H9 (cell line): ENCODE measurements around the gene STAC. TPM values are rescaled to one million over a fixed set of nuclear protein-coding genes. Genes with fewer than 3 reads are reported as not detected.

Source experiments
- DNase-seq: peaks from one replicate; pipeline ENCODE4 v3.0.0-alpha.2; 2017
- H2AFZ ChIP-seq: one replicate; pipeline ENCODE4 v1.6.1; 2013; ENCODE audit warnings: mild to moderate bottlenecking, low read length, control low read depth, moderate library complexity
- H2AK5ac ChIP-seq: 2 replicates; pipeline ENCODE4 v1.6.1; 2013; ENCODE audit warnings: low read length, control low read depth, mixed read lengths; ENCODE audit not compliant: insufficient read length
- H2BK120ac ChIP-seq: one replicate; pipeline ENCODE4 v1.6.1; 2013; ENCODE audit warnings: low read depth, mild to moderate bottlenecking, low read length, control low read depth, inconsistent platforms; ENCODE audit not compliant: poor library complexity, severe bottlenecking
- H2BK12ac ChIP-seq: 2 replicates; pipeline ENCODE4 v1.6.1; 2013; ENCODE audit warnings: low read length, control low read depth, mixed read lengths, low read depth; ENCODE audit not compliant: insufficient read length
- H2BK15ac ChIP-seq: 2 replicates; pipeline ENCODE4 v1.6.1; 2013; ENCODE audit warnings: low read depth, low read length, control low read depth
- H2BK20ac ChIP-seq: one replicate; pipeline ENCODE4 v1.6.1; 2013; ENCODE audit warnings: low read depth, mild to moderate bottlenecking, low read length, control low read depth, inconsistent platforms; ENCODE audit not compliant: poor library complexity, severe bottlenecking
- H2BK5ac ChIP-seq: 2 replicates; pipeline ENCODE4 v1.6.1; 2013; ENCODE audit warnings: low read length, control low read depth, mixed read lengths; ENCODE audit not compliant: insufficient read length
- H3K14ac ChIP-seq: 2 replicates; pipeline ENCODE4 v1.6.1; 2013; ENCODE audit warnings: low read length, control low read depth; ENCODE audit not compliant: insufficient read depth
- H3K18ac ChIP-seq: 2 replicates; pipeline ENCODE4 v1.6.1; 2013; ENCODE audit warnings: low read depth, mild to moderate bottlenecking, mixed read lengths, low read length, control low read depth; ENCODE audit not compliant: insufficient read length
- H3K23ac ChIP-seq: 2 replicates; pipeline ENCODE4 v1.6.1; 2013; ENCODE audit warnings: low read length, control low read depth, mixed read lengths, low read depth; ENCODE audit not compliant: insufficient read length
- H3K23me2 ChIP-seq: 2 replicates; pipeline ENCODE4 v1.6.1; 2013; ENCODE audit warnings: low read depth, mild to moderate bottlenecking, mixed read lengths, low read length, control low read depth; ENCODE audit not compliant: insufficient read length, poor library complexity, severe bottlenecking
- H3K27ac ChIP-seq: 2 replicates; pipeline ENCODE4 v1.5.1; 2013; ENCODE audit warnings: low read length, control low read depth, mixed read lengths, low read depth; ENCODE audit not compliant: insufficient read length
- H3K27me3 ChIP-seq: 2 replicates; pipeline ENCODE4 v1.6.1; 2013; ENCODE audit warnings: low read length, control low read depth, inconsistent platforms; ENCODE audit not compliant: insufficient read depth
- H3K4ac ChIP-seq: 2 replicates; pipeline ENCODE4 v1.6.1; 2013; ENCODE audit warnings: low read depth, mild to moderate bottlenecking, control low read depth, inconsistent platforms, low read length, moderate library complexity
- H3K4me1 ChIP-seq: 2 replicates; pipeline ENCODE4 v1.6.1; 2013; ENCODE audit warnings: low read length, control low read depth, inconsistent platforms; ENCODE audit not compliant: insufficient read depth
- H3K4me2 ChIP-seq: 2 replicates; pipeline ENCODE4 v1.6.1; 2013; ENCODE audit warnings: low read length, control low read depth, mixed read lengths; ENCODE audit not compliant: insufficient read length, insufficient read depth
- H3K56ac ChIP-seq: 2 replicates; pipeline ENCODE4 v1.6.1; 2013; ENCODE audit warnings: low read depth, mild to moderate bottlenecking, mixed read lengths, low read length, control low read depth; ENCODE audit not compliant: insufficient read length
- H3K79me1 ChIP-seq: 2 replicates; pipeline ENCODE4 v1.6.1; 2013; ENCODE audit warnings: low read depth, mild to moderate bottlenecking, moderate library complexity, low read length, control low read depth, inconsistent platforms; ENCODE audit not compliant: insufficient read depth, poor library complexity, severe bottlenecking
- H3K79me2 ChIP-seq: 2 replicates; pipeline ENCODE4 v1.6.1; 2013; ENCODE audit warnings: low read length, control low read depth, inconsistent platforms; ENCODE audit not compliant: insufficient read depth
- H3K9ac ChIP-seq: 2 replicates; pipeline ENCODE4 v1.6.1; 2013; ENCODE audit warnings: low read length, control low read depth, mixed read lengths; ENCODE audit not compliant: insufficient read length; ENCODE audit errors: extremely low read depth
- H3K9me3 ChIP-seq: one replicate; pipeline ENCODE4 v1.6.1; 2013; ENCODE audit warnings: low read depth, low read length, inconsistent platforms; ENCODE audit not compliant: control insufficient read depth
- H3T11ph ChIP-seq: one replicate; pipeline ENCODE4 v1.6.1; 2013; ENCODE audit warnings: mild to moderate bottlenecking, low read length, control low read depth, inconsistent platforms
- H4K20me1 ChIP-seq: one replicate; pipeline ENCODE4 v1.6.1; 2013; ENCODE audit not compliant: control insufficient read depth, insufficient read length, insufficient read depth
- H4K5ac ChIP-seq: 2 replicates; pipeline ENCODE4 v1.6.1; 2013; ENCODE audit warnings: low read depth, mild to moderate bottlenecking, mixed read lengths, low read length, control low read depth; ENCODE audit not compliant: insufficient read length
- H4K8ac ChIP-seq: replicated peaks from 2 replicates; pipeline ENCODE4 v1.6.1; 2013; ENCODE audit warnings: low read length, control low read depth, mixed read lengths, low read depth; ENCODE audit not compliant: insufficient read length
- H4K91ac ChIP-seq: 2 replicates; pipeline ENCODE4 v1.6.1; 2013; ENCODE audit warnings: low read depth, mild to moderate bottlenecking, moderate library complexity, mixed read lengths, low read length, control low read depth; ENCODE audit not compliant: insufficient read length
- H3K27ac Mint-ChIP-seq, 3 experiments: 2 replicates in 2 of 3; 3 replicates in 1 of 3; pipeline ENCODE4 v1.8.0; 2020 to 2021; ENCODE audit warnings: mixed read lengths in 3 of 3, mild to moderate bottlenecking in 1 of 3, moderate library complexity in 1 of 3
- H3K27me3 Mint-ChIP-seq: 2 replicates; pipeline ENCODE4 v1.8.0; 2021; ENCODE audit warnings: low read depth, mild to moderate bottlenecking, moderate library complexity, mixed read lengths
- H3K36me3 Mint-ChIP-seq, 3 experiments: 2 replicates in 2 of 3; 3 replicates in 1 of 3; pipeline ENCODE4 v1.8.0; 2020 to 2021; ENCODE audit warnings: low read depth in 3 of 3, mixed read lengths in 3 of 3; ENCODE audit not compliant: insufficient read depth in 1 of 3
- H3K4me1 Mint-ChIP-seq, 2 experiments: 2 replicates each; pipeline ENCODE4 v1.8.0; 2020; ENCODE audit warnings: mixed read lengths in 2 of 2
- H3K4me3 Mint-ChIP-seq, 2 experiments: 2 replicates in 1 of 2; 3 replicates in 1 of 2; pipeline ENCODE4 v1.8.0; 2020 to 2021; ENCODE audit warnings: mild to moderate bottlenecking in 2 of 2, mixed read lengths in 2 of 2, moderate library complexity in 1 of 2
- H3K9me3 Mint-ChIP-seq, 2 experiments: 2 replicates in 1 of 2; 3 replicates in 1 of 2; pipeline ENCODE4 v1.8.0; 2020; ENCODE audit warnings: mild to moderate bottlenecking in 2 of 2, mixed read lengths in 2 of 2, moderate library complexity in 1 of 2
- CTCF ChIP-seq: fragments of 200-600 bp; sonication (generic); conservative IDR thresholded peaks from 3 replicates; pipeline ENCODE4 v1.8.0; 2021; ENCODE audit warnings: antibody characterized with exemption, mild to moderate bottlenecking
- WGBS: extraction: QIAGEN DNeasy Blood & Tissue Kit; methylation state at CpG from one replicate; pipeline ENCODE4 v1.1.7; 2013; ENCODE audit warnings: missing lambda C conversion rate, low lambda C conversion rate, mixed read lengths; ENCODE audit not compliant: insufficient read length; ENCODE audit errors: extremely low coverage; 5-methylcytosine and 5-hydroxymethylcytosine counted together
- total RNA-seq: library from RNA; stranded (reverse); gene quantifications from 2 replicates; pipeline ENCODE4 v1.2.1, GENCODE V29; 2021

STAC gene
- total RNA-seq, 1 experiment from 2014 or later: 3.0 TPM

- no peak for DNase-seq
- no peaks in the 10 kb centered on the region for H4K20me1 ChIP-seq
- Mint-ChIP-seq H3K27me3 (no peaks in the 10 kb centered on the region), H3K9me3 (no peaks in the 10 kb centered on the region), H3K4me3 (no peak overlapping the region), H3K36me3 (no peaks in the 10 kb centered on the region), H3K27ac (no peak overlapping the region), H3K4me1 (peaks cover 6% of the 10 kb centered on the region in 2 experiments)
- H3K79me1 ChIP-seq: no peaks in the 10 kb centered on the region
- no peak overlapping the region for H3T11ph ChIP-seq
- no peak overlapping the region for H3K27ac ChIP-seq
- H2BK120ac ChIP-seq: no peak overlapping the region
- no peak overlapping the region for H2BK5ac ChIP-seq
- no peaks in the 10 kb centered on the region for H3K23me2 ChIP-seq
- no peak overlapping the region for H4K5ac ChIP-seq
- no peak for TF ChIP-seq CTCF
- H3K14ac ChIP-seq: no peak overlapping the region
- H2BK15ac ChIP-seq: no peak overlapping the region
- H3K56ac ChIP-seq: no peak overlapping the region
- no peak overlapping the region for H4K8ac ChIP-seq
- no peak overlapping the region for H3K23ac ChIP-seq
- no CpG with 5 or more reads among the region's 3 CpGs for WGBS
- H3K4me1 ChIP-seq: no peaks in the 10 kb centered on the region
- no peak overlapping the region for H3K4me2 ChIP-seq
- H3K4ac ChIP-seq: no peak overlapping the region
- no peak overlapping the region for H2AK5ac ChIP-seq
- no peak overlapping the region for H3K18ac ChIP-seq
- H2BK12ac ChIP-seq: no peak overlapping the region
- H2AFZ ChIP-seq: no peak overlapping the region
- no peak overlapping the region for H4K91ac ChIP-seq
- no peaks in the 10 kb centered on the region for H3K9me3 ChIP-seq
- H3K79me2 ChIP-seq: no peaks in the 10 kb centered on the region
- H2BK20ac ChIP-seq: no peak overlapping the region
- H3K9ac ChIP-seq: no peak overlapping the region
- H3K27me3 ChIP-seq: no peaks in the 10 kb centered on the region
These were observed 139.4 kb downstream of the STAC start for GRCh38 chr3:36519682-36520081.
